ENCODE results near the gene SLX4IP. TPM values are rescaled to one million over a fixed set of nuclear protein-coding genes. Genes with fewer than 3 reads are reported as not detected.

The SLX4IP gene
- total RNA-seq, 1 experiment from 2014 or later, result 7.4 TPM

GRCh38 chr20:10619427-10619826, 184.3 kb downstream of the SLX4IP start (continued):
- TF ChIP-seq CREM (CRISPR knock-in tag; IDR thresholded peaks at IDR 0.05) (no peak), ZNF281 (CRISPR knock-in tag; IDR thresholded peaks at IDR 0.05) (no peak), ATF6 (CRISPR knock-in tag; IDR thresholded peaks at IDR 0.05) (no peak), NR3C1 (CRISPR knock-in tag; conservative IDR thresholded peaks at IDR 0.05; ENCODE audit: low read depth) (no peak), ZSCAN18 (CRISPR knock-in tag; IDR thresholded peaks at IDR 0.05) (no peak), ESRRA (CRISPR knock-in tag; IDR thresholded peaks at IDR 0.05; ENCODE audit: borderline replicate concordance) (no peak), RELA (CRISPR knock-in tag; IDR thresholded peaks at IDR 0.05; ENCODE audit: borderline replicate concordance) (no peak)

GRCh38 chr20:10621149-10621548, 186.0 kb downstream of the SLX4IP start:
- ATAC-seq, result no peak
- no peak for TF ChIP-seq ERG (CRISPR knock-in tag; IDR thresholded peaks at IDR 0.05)
- no peak for TF ChIP-seq IRF1 (CRISPR knock-in tag; IDR thresholded peaks at IDR 0.05)
- TF ChIP-seq FOXK1 (CRISPR knock-in tag; IDR thresholded peaks at IDR 0.05), result no peak
- no peak for TF ChIP-seq ZMAT4 (CRISPR knock-in tag; IDR thresholded peaks at IDR 0.05)
- no peak for TF ChIP-seq AR (CRISPR knock-in tag; IDR thresholded peaks at IDR 0.05)
- no peak for TF ChIP-seq IRF2 (CRISPR knock-in tag; IDR thresholded peaks at IDR 0.05; ENCODE audit: borderline replicate concordance, low read depth)
- no peak for TF ChIP-seq ZNF532 (CRISPR knock-in tag; IDR thresholded peaks at IDR 0.05; ENCODE audit: borderline replicate concordance)
- TF ChIP-seq CREB1 (CRISPR knock-in tag; IDR thresholded peaks at IDR 0.05), result no peak
- TF ChIP-seq MLX (CRISPR knock-in tag; IDR thresholded peaks at IDR 0.05), result no peak

More at GRCh38 chr20:10621149-10621548, 186.0 kb downstream of the SLX4IP start:
- CTCF ChIA-PET, result no interaction called here
- H3K4me1 Mint-ChIP-seq, result peaks cover 43% of the 10 kb centered on the region
- no peak for DNase-seq (ENCODE audit: low spot score)
- H3K27me3 Mint-ChIP-seq (ENCODE audit: low read depth), result peaks cover 12% of the 10 kb centered on the region
- H3K36me3 Mint-ChIP-seq, result peaks cover 8% of the 10 kb centered on the region; the same call in 1 of the 2 replicates
- H3K27ac Mint-ChIP-seq, result no peak overlapping the region
- no peaks in the 10 kb centered on the region for H3K9me3 Mint-ChIP-seq
- no peak overlapping the region for H3K4me3 Mint-ChIP-seq
- POLR2A ChIA-PET, result no interaction called here

All from WTC11 (cell line).